Stimulated activated CD8-positive, alpha-beta memory T cell treated with anti-CD3 and anti-CD28 coated beads, Interleukin-7, amount 100 ng/mL, for 48 hours (primary cell): ENCODE measurements around the gene SLC30A1.
A peak's percentile ranks its signal among the peaks of the same experiment; 100 is the strongest.
"Not testable (repeated sequence)": the region's sequence is repeated elsewhere in the genome, so short reads cannot be mapped to it uniquely, and the experiment has no call there.

Experiments
- DNase-seq, 2 donors: peaks; one replicate each; pipeline ENCODE4 v3.0.0-alpha.2; 2020; ENCODE audit warnings: low read depth in 1 of 2; ENCODE audit errors: extremely low read depth in 1 of 2

SLC30A1 gene

GRCh38 chr1:211586538-211586937 lies 7.6 kb upstream of the SLC30A1 start:
- DNase-seq, result no peak

- no peak for DNase-seq
These were observed 4.3 kb upstream of the SLC30A1 start for GRCh38 chr1:211583011-211583992.

- no peak for DNase-seq
These were observed 2.6 kb upstream of the SLC30A1 start for GRCh38 chr1:211581526-211581925.

GRCh38 chr1:211580303-211580687 lies 1.3 kb upstream of the SLC30A1 start:
- DNase-seq, result no peak

- no peak for DNase-seq
These were observed 710 bp upstream of the SLC30A1 start for GRCh38 chr1:211579440-211580302.

GRCh38 chr1:211577819-211578639 lies 932 bp downstream of the SLC30A1 start:
- peak; percentile 50 to 52 for DNase-seq

GRCh38 chr1:211577277-211577818 lies 1.6 kb downstream of the SLC30A1 start:
- DNase-seq, result no peak

GRCh38 chr1:211576717-211577116 lies 2.2 kb downstream of the SLC30A1 start:
- DNase-seq, result no peak

GRCh38 chr1:211574705-211575104 lies 4.3 kb downstream of the SLC30A1 start:
- no peak for DNase-seq

GRCh38 chr1:211571998-211572397 lies 7.0 kb downstream of the SLC30A1 start:
- no peak for DNase-seq

- DNase-seq, result not testable (repeated sequence)
These were observed 8.6 kb downstream of the SLC30A1 start for GRCh38 chr1:211570378-211570777.

- no peak for DNase-seq
These were observed 12.4 kb downstream of the SLC30A1 start for GRCh38 chr1:211566431-211567025.

GRCh38 chr1:211564084-211564483 lies 14.9 kb downstream of the SLC30A1 start:
- no peak for DNase-seq

- DNase-seq, result no peak
These were observed 19.5 kb downstream of the SLC30A1 start for GRCh38 chr1:211559222-211560010.

GRCh38 chr1:211557894-211558625 lies 20.9 kb downstream of the SLC30A1 start:
- DNase-seq, result no peak

GRCh38 chr1:211553549-211553948 lies 25.4 kb downstream of the SLC30A1 start:
- DNase-seq, result no peak

- no peak for DNase-seq
These were observed 27.1 kb downstream of the SLC30A1 start for GRCh38 chr1:211551638-211552460.
